A549 (cell line): Measurements from ENCODE around the gene TRIP6.

Experiments used
- BHLHE40 ChIP-seq: IDR thresholded peaks from 2 replicates; pipeline ENCODE4 v1.6.1; 2012; ENCODE audit warnings: low read depth, low read length, inconsistent platforms
- CBX2 ChIP-seq: fragments of 200-600 bp; sonication (generic); IDR thresholded peaks from 2 replicates; pipeline ENCODE4 v1.6.1; 2016; ENCODE audit warnings: low read depth, mild to moderate bottlenecking, borderline replicate concordance
- CHD2 ChIP-seq: fragments of 150-350 bp; IDR thresholded peaks from 2 replicates; pipeline ENCODE4 v1.6.1; 2014; ENCODE audit warnings: low read length; ENCODE audit not compliant: partially characterized antibody
- CHD4 ChIP-seq: fragments of 200-600 bp; sonication (generic); IDR thresholded peaks from 2 replicates; pipeline ENCODE4 v1.6.1; 2016; ENCODE audit warnings: antibody characterized with exemption, mild to moderate bottlenecking, borderline replicate concordance
- CTCF ChIP-seq: fragments of >200 bp; sonication (Bioruptor Twin); formaldehyde crosslinking; IDR thresholded peaks from 3 replicates; pipeline ENCODE4 v1.5.1; 2016
- EP300 ChIP-seq, 2 experiments: fragments of >200 bp; sonication (Bioruptor Twin); formaldehyde crosslinking; IDR thresholded peaks; 2 replicates in 1 of 2; 3 replicates in 1 of 2; pipeline ENCODE4 v1.6.1; 2016 to 2017
- RCOR1 ChIP-seq: fragments of 150-350 bp; IDR thresholded peaks from 2 replicates; pipeline ENCODE4 v1.6.1; 2014; ENCODE audit warnings: antibody characterized with exemption, low read length, low read depth
- SMC3 ChIP-seq: fragments of >200 bp; sonication (Bioruptor Twin); formaldehyde crosslinking; IDR thresholded peaks from 3 replicates; pipeline ENCODE4 v1.6.1; 2018; ENCODE audit warnings: inconsistent platforms
- ZC3H11A ChIP-seq: fragments of 450-650 bp; IDR thresholded peaks from 2 replicates; pipeline ENCODE4 v1.6.1; 2014; ENCODE audit warnings: antibody characterized with exemption, mild to moderate bottlenecking
- TF ChIP-seq, protein P1 (sequence below): IDR thresholded peaks from 2 replicates; pipeline ENCODE4 v1.6.1; 2012

GRCh38 chr7:100893910-100894721 is 26.9 kb downstream of the TRIP6 start:
- TF ChIP-seq CHD4 (no peak), ZC3H11A (no peak), CTCF (no peak), BHLHE40 (no peak), CHD2 (no peak), EP300 (IDR thresholded peaks at IDR 0.05) (no peak), RCOR1 (no peak), SMC3 (no peak), CBX2 (no peak)
- TF ChIP-seq, protein P1, sequence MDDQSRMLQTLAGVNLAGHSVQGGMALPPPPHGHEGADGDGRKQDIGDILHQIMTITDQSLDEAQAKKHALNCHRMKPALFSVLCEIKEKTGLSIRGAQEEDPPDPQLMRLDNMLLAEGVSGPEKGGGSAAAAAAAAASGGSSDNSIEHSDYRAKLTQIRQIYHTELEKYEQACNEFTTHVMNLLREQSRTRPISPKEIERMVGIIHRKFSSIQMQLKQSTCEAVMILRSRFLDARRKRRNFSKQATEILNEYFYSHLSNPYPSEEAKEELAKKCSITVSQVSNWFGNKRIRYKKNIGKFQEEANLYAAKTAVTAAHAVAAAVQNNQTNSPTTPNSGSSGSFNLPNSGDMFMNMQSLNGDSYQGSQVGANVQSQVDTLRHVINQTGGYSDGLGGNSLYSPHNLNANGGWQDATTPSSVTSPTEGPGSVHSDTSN: no peak
